HG03575 (cell line): ENCODE measurements around the gene RGS9.
"Not testable (repeated sequence)": the region's sequence is repeated elsewhere in the genome, so short reads cannot be mapped to it uniquely, and the experiment has no call there.

Source experiments
- ATAC-seq: cut with Tn5 transposase; IDR thresholded peaks from one replicate; pipeline ENCODE4 v1.9.1; 2021; ENCODE audit not compliant: unreplicated experiment, insufficient number of reproducible peaks, low FRiP score; ENCODE audit errors: extremely low read depth

Gene RGS9

DNA sequence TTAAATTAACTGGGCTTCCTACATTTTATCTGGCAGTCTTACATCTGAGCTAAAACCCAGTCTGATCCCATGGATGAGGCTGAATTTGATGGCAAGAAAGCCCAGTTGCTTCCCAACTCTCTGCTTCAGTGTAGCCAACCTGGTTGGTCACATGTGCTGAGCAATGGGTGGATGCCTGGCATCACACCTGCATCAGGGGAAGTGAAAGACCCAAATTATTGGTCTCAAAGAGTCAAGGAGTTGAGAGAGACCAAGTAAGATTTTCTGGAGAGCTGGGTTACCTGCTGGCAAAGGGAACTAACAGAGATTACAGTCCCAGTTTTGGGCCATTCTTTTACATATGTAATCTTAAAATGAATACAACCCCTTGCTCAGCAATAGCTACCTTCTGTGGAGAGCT, 38.8 kb downstream of the RGS9 start:
- no peak for ATAC-seq

DNA sequence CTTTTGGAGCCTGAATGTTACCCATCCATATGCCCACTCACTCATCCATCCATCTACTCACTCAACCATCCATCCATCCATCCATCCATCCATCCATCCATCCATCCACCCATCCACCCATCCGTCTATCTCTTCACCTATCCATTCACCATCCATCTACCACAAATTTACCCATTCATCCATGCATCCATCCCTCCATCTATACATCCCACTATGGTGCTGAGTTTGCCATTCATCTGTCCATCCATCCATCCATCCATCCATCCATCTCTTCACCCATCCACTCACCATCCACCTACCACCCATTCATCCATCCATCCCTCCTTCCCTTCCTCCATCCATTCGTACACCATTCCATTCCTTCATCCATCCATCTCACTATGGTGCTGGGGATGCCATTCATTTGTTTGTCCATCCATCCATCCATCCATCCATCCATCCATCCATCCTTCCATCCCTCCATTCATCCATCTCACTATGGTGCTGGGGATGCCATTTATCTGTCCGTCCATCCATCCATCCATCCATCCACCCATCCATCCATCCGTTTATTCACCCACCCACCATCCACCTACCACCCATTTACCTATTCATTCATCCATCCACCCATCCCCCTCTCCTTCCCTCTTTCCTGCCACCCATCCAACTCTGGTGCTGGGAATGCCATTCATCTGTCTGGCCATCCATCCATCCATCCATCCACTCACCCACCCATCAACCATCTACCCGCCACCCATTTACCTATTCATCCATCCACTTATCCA, 39.7 kb downstream of the RGS9 start:
- no peak for ATAC-seq

- no peak for ATAC-seq
These were observed 40.7 kb downstream of the RGS9 start for GRCh38 chr17:65177901-65178300.

DNA sequence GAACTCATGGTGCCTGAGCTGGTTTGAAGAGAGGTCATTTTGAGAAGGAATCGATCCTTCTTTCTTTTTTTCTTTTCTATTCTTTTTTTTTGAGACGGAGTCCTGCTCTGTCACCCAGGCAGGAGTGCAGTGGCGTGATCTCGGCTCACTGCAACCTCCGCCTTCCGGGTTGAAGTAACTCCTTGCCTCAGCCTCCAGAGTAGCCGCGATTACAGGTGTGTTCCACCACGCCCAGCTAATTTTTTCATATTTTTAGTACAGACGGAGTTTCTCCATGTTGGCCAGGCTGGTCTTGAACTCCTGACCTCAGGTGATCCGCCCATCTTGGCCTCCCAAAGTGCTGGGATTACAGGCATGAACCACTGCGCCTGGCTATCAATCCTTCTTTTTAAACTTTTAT, 43.1 kb downstream of the RGS9 start:
- not testable (repeated sequence) for ATAC-seq

GRCh38 chr17:65180752-65181236, 43.6 kb downstream of the RGS9 start:
- not testable (repeated sequence) for ATAC-seq

GRCh38 chr17:65181237-65182061, 44.3 kb downstream of the RGS9 start:
- ATAC-seq, result peak; percentile 76

DNA sequence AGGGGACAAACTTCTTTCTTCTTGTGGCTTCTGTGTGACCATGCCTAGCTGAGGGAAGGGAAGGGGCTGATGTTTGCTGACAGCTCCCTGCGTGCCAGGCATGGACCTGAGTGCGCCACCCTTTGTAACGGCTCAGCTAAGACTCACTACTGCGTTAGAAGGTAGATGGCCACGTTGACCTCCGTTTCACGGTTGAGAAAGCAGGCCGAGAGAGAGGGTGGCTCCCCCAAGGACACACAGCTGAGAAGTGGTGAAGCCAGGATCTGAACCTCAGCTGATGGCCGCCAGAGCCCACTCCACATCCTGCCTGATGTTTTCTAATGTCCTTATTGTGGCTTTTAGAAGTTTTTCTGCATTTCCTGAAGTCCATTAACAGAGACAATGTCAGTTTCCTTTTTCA, 45.1 kb downstream of the RGS9 start:
- ATAC-seq, result no peak

DNA sequence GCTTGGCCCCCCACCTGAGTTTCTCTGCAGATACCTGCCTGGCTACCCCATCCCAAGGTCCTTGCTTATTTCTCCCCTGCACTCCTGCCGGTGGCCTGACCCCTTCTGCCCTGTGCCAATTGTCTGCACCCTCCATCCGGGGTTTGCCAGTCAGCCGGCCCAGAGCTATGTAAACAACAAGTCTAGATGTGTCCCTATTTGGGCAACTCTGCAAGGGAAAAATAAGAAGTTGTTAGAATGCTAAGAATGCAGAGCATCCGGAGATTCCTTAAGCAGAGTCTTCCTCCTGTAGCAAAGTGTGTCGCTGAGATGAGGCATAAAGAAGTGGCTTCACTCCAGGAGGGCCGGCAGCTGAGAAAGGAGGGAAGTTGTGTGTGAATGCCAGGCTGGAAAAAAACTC, 46.6 kb downstream of the RGS9 start:
- ATAC-seq, result no peak

GRCh38 chr17:65184235-65184959, 47.2 kb downstream of the RGS9 start:
- no peak for ATAC-seq

DNA sequence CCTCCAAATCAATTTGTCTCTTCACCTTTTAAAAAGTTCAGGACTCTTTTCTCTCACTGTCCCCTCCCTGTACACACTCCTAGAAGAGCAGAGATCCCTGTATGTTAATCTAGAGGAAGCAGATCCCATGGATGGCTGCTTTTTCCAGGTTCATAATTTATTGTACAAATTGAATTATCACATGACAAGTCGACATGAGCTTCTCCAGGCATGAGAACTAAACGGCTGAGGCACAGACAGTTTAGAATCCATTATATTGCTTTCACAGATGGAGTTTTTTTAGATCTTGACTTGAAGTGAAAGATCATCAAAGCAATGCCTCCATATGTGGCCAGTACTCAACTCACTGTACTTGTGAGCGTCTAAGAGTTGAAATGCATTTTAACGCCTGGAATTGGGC, 47.9 kb downstream of the RGS9 start:
- ATAC-seq, result no peak

GRCh38 chr17:65185668-65186382, 48.7 kb downstream of the RGS9 start:
- no peak for ATAC-seq

DNA sequence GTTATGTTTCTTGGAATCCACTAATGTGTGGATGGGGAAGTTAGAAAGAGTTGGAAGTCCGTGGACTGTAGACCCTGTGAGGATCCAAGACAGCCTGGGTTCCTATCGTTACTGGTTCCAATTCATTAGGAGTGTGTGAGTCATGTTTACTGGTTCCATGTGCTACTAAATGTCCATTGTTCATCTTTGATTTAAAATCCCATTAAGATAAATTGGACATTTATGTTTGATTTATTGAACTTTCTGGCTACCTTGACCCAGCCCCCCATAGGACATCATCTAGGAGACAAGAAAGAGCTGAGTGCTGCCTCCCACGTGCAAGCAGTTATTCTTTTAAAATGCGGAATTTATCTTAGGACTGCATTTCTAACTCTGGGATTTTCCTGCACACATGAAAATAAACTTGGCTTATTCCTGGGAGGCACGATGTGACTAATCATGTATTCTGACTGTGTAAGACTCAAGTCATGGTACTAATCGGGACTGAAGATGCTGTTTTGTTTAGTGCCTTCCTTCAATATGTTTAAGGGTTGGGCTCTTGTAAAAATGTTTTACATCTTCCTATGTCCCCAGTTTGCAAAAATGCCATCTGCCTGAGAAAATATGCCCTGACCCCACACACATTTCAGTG, 53.4 kb downstream of the RGS9 start:
- no peak for ATAC-seq

GRCh38 chr17:65191811-65192740, 54.9 kb downstream of the RGS9 start:
- ATAC-seq, result no peak

- no peak for ATAC-seq
These were observed 56.1 kb downstream of the RGS9 start for GRCh38 chr17:65193305-65193704.

GRCh38 chr17:65193716-65194293, 56.6 kb downstream of the RGS9 start:
- no peak for ATAC-seq

- no peak for ATAC-seq
These were observed 57.6 kb downstream of the RGS9 start for GRCh38 chr17:65194670-65195334.

DNA sequence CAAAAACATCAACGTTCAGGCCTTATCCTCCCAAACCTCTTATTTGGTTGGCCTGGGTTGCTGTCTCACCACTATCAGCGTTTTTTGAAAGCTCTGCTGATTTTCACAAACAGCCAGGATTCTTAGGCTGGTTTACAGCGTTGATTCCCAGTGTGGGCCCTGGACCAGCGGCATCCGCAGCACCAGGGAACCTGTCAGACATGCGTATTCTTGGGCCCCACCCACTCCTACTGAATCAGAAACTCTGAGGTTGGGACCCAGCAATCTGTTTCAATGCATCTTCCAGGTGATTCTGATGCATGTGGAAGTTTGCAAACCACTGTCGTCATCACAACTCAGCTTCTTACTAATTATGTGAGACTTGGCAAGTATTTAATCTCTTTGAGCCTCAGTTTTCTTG, 58.5 kb downstream of the RGS9 start:
- ATAC-seq, result no peak
